ENCODE measurements around the gene GUCY1A2.

The GUCY1A2 gene

DNA sequence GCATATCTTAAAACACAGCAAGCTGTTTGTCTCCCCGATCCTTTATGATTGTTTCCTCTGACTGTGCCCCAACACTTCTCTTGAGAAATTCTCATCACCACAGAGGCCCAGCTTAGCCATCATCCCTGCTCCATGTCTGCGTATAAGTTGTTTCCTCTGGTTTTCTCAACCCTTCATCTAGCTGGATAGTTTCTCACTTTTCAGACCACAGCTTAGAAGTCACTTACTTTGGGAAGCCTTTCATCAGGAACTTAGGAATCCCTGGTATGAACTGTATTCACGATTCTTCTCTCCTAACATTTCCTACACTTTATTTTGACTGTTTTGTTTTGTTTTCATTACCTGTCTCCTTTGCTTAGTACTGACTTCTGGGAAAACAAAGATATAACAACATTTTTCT is 295.2 kb downstream of the GUCY1A2 start:
- H3K4me3 ChIP-seq (ENCODE audit: low read depth, low read length), result no peak overlapping the region
- TF ChIP-seq, protein P1, sequence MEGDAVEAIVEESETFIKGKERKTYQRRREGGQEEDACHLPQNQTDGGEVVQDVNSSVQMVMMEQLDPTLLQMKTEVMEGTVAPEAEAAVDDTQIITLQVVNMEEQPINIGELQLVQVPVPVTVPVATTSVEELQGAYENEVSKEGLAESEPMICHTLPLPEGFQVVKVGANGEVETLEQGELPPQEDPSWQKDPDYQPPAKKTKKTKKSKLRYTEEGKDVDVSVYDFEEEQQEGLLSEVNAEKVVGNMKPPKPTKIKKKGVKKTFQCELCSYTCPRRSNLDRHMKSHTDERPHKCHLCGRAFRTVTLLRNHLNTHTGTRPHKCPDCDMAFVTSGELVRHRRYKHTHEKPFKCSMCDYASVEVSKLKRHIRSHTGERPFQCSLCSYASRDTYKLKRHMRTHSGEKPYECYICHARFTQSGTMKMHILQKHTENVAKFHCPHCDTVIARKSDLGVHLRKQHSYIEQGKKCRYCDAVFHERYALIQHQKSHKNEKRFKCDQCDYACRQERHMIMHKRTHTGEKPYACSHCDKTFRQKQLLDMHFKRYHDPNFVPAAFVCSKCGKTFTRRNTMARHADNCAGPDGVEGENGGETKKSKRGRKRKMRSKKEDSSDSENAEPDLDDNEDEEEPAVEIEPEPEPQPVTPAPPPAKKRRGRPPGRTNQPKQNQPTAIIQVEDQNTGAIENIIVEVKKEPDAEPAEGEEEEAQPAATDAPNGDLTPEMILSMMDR (IDR thresholded peaks at IDR 0.05; ENCODE audit: control insufficient read depth, extremely low read depth, insufficient read depth), result no peak
- DNase-seq (ENCODE audit: low read depth), result no peak

DNA sequence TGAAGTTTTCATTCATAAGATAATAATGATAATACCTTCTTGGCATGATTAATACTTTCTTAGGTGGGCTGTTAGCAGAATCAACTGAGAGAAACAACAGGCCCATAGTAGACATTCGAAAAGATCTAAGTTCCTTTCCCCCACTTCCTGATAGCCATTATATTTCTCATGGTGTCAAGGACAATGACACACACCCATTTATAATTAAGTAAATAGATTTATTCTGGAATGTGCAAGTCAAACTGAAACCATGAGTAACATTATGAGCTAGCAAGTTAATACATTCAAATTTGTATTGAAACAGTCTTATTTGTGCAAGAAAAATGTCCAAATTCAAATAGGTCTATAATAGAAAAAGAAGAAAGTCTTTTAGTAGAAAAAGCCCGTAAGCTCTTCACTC is 301.1 kb downstream of the GUCY1A2 start:
- DNase-seq (ENCODE audit: low read depth), result no peak
- TF ChIP-seq, protein P1 (IDR thresholded peaks at IDR 0.05; ENCODE audit: control insufficient read depth, extremely low read depth, insufficient read depth), result no peak
- H3K4me3 ChIP-seq (ENCODE audit: low read depth, low read length), result no peak overlapping the region

DNA sequence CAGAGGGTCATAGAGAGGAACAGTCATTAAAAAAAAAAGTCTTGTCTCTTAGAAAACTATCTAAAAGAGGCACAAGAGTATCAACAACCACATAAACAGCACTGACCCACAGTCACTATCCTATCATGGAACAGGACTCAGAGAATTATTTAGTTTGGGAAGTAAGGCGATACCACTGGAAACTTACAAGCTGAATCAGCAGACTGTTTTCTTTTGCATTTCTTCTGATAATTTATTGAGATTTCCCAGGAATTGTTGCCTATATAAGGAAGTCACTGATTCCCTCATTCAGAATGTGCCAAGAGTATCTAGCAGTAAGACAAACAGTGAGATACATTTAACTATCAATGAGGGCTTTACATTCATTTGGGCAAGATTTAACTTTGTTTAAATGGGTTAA is 304.1 kb downstream of the GUCY1A2 start:
- TF ChIP-seq, protein P1 (IDR thresholded peaks at IDR 0.05; ENCODE audit: control insufficient read depth, extremely low read depth, insufficient read depth), result no peak
- DNase-seq (ENCODE audit: low read depth), result peak; percentile 2
- H3K4me3 ChIP-seq (ENCODE audit: low read depth, low read length), result no peak overlapping the region

DNA sequence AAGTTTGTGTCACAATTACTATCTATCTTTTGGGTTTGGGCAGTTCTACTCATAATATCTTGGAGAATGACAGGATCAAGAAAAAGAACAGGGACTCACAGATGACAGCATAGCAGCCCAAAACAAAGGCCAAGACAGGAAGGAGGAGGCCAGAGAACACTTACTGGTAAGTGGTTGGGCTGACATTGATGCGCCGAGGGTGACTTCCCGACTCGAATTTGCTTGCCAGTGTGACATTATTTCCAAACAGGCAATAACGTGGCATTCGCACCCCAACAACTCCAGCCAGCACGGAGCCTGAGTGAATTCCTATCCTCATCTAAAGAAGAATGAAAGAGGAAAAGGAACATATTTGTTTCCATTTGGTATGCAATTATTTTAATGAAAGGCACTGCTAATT is 309.9 kb downstream of the GUCY1A2 start:
- TF ChIP-seq, protein P1 (IDR thresholded peaks at IDR 0.05; ENCODE audit: control insufficient read depth, extremely low read depth, insufficient read depth), result no peak

DNA sequence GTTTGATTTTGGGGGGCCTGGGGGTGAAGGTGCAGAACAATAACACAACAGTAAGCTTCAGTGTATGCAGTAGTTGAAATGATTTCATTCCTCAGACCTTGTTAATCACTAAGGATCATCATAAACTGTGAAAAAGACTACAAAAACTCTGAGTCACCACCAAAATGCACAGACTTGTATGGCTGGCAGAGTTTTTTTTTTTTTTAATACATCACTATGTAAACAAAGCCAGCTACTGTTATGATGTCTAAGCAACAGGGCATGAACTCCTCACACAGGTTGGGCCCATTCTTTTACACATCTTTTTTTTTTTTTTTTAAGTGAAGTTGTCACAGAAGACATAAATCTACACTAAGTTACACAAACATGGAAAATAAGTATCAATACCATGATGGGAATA is 311.9 kb downstream of the GUCY1A2 start:
- H3K4me3 ChIP-seq (ENCODE audit: low read depth, low read length), result no peak overlapping the region
- TF ChIP-seq, protein P1 (IDR thresholded peaks at IDR 0.05; ENCODE audit: control insufficient read depth, extremely low read depth, insufficient read depth), result no peak
- DNase-seq (ENCODE audit: low read depth), result peak; percentile 13

More for the DNA sequence above, 309.9 kb downstream of the GUCY1A2 start:
- no peak for DNase-seq (ENCODE audit: low read depth)
- no peak overlapping the region for H3K4me3 ChIP-seq (ENCODE audit: low read depth, low read length)

DNA sequence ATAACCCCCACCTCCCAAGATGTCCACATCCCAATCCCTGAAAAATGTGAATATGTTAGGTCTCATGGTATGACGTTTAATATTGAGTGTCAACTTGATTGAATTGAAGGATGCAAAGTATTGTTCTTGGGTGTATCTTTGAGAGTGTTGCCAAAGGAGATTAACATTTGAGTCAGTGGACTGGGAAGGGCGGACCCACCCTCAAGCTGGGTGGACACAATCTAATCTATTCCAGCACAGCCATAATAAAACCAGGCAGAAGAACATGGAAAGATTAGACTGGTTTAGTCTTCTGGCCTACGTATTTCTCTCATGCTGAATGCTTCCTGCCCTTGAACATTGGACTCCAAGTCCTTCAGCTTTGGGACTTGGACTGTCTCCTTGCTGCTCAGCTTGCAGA is 315.5 kb downstream of the GUCY1A2 start:
- TF ChIP-seq, protein P1 (IDR thresholded peaks at IDR 0.05; ENCODE audit: control insufficient read depth, extremely low read depth, insufficient read depth), result no peak

DNA sequence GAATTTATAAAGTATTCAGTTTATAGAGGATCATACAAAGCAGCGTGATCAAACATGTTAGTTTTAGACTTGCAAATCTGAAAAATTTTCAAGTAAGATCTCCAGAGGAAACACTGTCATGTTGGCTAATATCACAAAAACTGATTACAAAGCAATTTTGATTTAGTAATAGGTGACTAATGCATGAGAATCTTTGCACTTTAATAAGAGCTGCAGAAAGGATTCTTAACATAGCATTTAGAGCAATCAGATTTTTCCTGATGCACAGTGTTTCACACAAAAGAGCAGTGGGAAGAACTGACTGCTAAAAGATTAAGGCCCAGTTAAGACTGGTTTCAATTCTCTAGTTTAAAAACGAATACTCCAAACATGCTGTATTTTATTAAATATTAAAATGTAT is 321.2 kb downstream of the GUCY1A2 start:
- TF ChIP-seq, protein P1 (IDR thresholded peaks at IDR 0.05; ENCODE audit: control insufficient read depth, extremely low read depth, insufficient read depth), result no peak
- no peak overlapping the region for H3K4me3 ChIP-seq (ENCODE audit: low read depth, low read length)
- DNase-seq (ENCODE audit: low read depth), result no peak

More for the DNA sequence above, 315.5 kb downstream of the GUCY1A2 start:
- DNase-seq (ENCODE audit: low read depth), result no peak
- H3K4me3 ChIP-seq (ENCODE audit: low read depth, low read length), result no peak overlapping the region

Measured in LNCaP clone FGC (cell line).